DMS53 (cell line): ENCODE data around the gene HOXC9.

Source experiments
- DNase-seq: peaks from one replicate; lab custom pipeline; 2025; lab: John Stamatoyannopoulos, UW

HOXC9 gene

GRCh38 chr12:53963434-53964314 is 36.3 kb upstream of the HOXC9 start:
- DNase-seq: no peak

GRCh38 chr12:53964315-53964713 is 35.6 kb upstream of the HOXC9 start:
- no peak for DNase-seq

- DNase-seq: no peak
These were observed 34.5 kb upstream of the HOXC9 start for GRCh38 chr12:53965281-53966084.

GRCh38 chr12:53966085-53966384 is 33.9 kb upstream of the HOXC9 start:
- no peak for DNase-seq

GRCh38 chr12:53966385-53967133 is 33.4 kb upstream of the HOXC9 start:
- DNase-seq: no peak

- DNase-seq: no peak
These were observed 32.5 kb upstream of the HOXC9 start for GRCh38 chr12:53967421-53967925.

- DNase-seq: no peak
These were observed 31.5 kb upstream of the HOXC9 start for GRCh38 chr12:53968214-53969127.

- no peak for DNase-seq
These were observed 30.2 kb upstream of the HOXC9 start for GRCh38 chr12:53969588-53970259.

- DNase-seq: no peak
These were observed 29.5 kb upstream of the HOXC9 start for GRCh38 chr12:53970451-53970850.

GRCh38 chr12:53971129-53971528 is 28.8 kb upstream of the HOXC9 start:
- no peak for DNase-seq

GRCh38 chr12:53971686-53972085 is 28.3 kb upstream of the HOXC9 start:
- no peak for DNase-seq

GRCh38 chr12:53972152-53972702 is 27.7 kb upstream of the HOXC9 start:
- no peak for DNase-seq

- no peak for DNase-seq
These were observed 27.2 kb upstream of the HOXC9 start, which contains the start of gene HOXC11 for GRCh38 chr12:53972722-53973235. Gene HOXC11 (plus strand): TSS chr12:53973126. CDS start chr12:53973242, 116 bp downstream.

GRCh38 chr12:53973236-53974042 is 26.5 kb upstream of the HOXC9 start:
- no peak for DNase-seq

GRCh38 chr12:53974084-53975063 is 25.6 kb upstream of the HOXC9 start, which contains the start of gene HOTAIR:
Gene HOTAIR (minus strand): TSS chr12:53974954.
- peak; percentile 38 for DNase-seq

GRCh38 chr12:53975064-53975471 is 24.9 kb upstream of the HOXC9 start:
- peak; percentile 25 for DNase-seq

GRCh38 chr12:53975479-53976152 is 24.3 kb upstream of the HOXC9 start:
- no peak for DNase-seq
